Esophagus mucosa (tissue), 1 donor: ENCODE data around the gene MAGEA11. TPM values are rescaled to one million over a fixed set of nuclear protein-coding genes. Genes with fewer than 3 reads are reported as not detected.
"Not testable (repeated sequence)": the region's sequence is repeated elsewhere in the genome, so short reads cannot be mapped to it uniquely, and the experiment has no call there.

Source experiments
- ATAC-seq: fragments of 200-7000 bp; cut with Tn5 transposase; one replicate; pipeline ENCODE4 v1.9.1; 2020
- total RNA-seq: library from RNA; stranded (reverse); gene quantifications from one replicate; pipeline ENCODE4 v1.2.4, GENCODE V29; 2023
- donor health status: DM: yes; HTN: yes; CAD: no.

MAGEA11 gene
- total RNA-seq: not detected

DNA sequence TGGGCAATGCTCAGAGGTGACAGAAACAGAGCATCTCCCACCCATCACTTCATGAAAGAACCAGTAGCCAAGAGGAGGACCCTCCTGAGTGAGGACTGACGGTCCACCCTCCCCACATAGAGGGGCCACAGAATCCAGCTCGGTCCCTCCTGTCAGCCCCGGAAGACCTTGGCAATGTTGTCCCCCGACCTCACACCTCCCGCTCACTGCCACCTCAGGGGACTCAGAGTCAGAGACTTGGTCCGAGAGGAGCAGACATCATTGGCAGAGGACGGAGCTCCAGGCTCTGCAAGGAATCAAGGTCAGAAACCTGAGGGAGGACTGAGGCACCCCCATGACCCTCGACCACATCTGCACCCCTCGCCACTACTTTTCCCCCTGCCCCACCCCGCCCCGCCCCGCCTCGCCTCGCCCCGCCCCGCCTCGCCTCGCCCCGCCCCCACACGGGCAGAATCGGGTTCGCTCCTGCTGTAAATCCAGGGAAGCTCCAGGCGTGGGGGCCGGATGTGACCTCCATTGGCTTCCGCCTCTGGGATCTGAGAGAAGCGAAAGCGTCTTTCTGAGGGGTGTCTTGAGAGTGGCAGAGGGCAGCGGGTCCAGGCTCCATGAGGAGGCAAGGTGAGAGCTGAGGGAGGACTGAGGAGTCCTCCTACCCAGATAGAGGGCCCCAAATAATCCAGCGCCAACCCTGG lies at the start of gene MAGEA11:
TSS of gene MAGEA11 (plus strand) at position 516 of the 692 bp plus-strand sequence. CDS start 1,100 bp downstream, outside the sequence.
- no peak for ATAC-seq

- not testable (repeated sequence) for ATAC-seq
Observed at GRCh38 chrX:149675088-149675487, 36.8 kb upstream of the MAGEA11 start.

GRCh38 chrX:149675554-149675953 lies 36.3 kb upstream of the MAGEA11 start:
- ATAC-seq: not testable (repeated sequence)

DNA sequence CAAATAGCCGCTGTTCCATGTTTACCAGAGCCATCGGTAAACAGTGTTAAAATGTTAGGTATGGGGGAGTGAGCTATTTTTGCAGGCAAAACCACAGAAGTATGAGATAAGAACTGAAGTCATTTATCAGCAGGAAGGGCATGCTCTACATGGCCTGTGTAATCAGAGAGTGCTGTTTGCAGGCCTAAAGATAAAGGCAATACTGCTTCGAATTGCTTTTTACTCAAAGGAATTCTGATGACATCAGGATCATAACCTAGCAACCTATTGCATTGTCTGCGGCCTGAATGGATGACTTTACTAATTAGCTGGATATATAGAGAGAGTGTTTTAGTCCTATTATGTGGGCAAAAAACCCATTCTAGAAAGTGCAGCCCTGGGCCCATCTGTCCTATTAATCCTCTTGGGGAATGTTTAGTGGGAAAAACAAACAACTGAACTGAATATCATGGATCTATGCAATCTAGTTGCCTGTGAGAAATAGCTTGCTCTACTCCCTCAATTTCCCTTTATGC lies 32.6 kb upstream of the MAGEA11 start:
- not testable (repeated sequence) for ATAC-seq

DNA sequence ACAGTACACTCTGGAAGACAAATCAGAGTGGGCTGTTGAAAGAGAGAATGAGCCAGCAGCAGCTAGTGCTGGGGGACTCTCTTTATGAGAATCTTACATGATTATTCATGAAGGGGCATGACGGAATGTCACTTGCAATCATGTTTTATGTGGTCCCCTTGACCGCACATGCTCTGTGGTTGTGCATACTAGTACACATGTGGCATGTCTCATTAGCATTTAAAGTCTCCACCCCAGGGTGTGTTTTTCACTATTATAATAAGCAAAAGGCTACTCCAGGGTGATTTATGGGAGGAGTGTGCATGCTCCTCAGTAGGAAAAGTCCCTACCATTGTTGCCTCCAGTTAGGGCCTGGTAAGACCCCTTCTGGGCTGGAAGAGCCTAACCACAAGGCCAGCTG lies 30.7 kb upstream of the MAGEA11 start:
- no peak for ATAC-seq

DNA sequence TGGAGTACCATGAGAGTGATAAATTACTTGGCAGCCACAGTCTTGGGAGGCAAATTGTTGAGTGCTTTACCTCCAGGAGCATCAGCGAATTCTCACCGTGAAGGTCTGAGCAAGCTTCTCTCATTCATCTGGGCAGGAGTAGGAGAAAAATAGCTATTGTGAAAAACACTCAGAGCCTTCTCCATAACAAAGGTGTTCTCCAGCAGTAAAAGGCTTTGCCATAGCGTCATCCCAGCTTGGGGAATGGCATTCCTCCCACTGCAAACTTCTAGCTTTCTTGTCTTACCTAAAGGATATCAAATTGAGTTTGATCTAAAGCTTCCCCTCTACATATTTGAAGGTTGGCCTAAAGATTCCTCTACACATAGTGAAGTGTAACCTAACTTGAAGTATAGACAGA lies 29.8 kb upstream of the MAGEA11 start:
- ATAC-seq: no peak

GRCh38 chrX:149682956-149683947 lies 28.6 kb upstream of the MAGEA11 start:
- no peak for ATAC-seq

- no peak for ATAC-seq
Observed at GRCh38 chrX:149683966-149684730, 27.7 kb upstream of the MAGEA11 start.

GRCh38 chrX:149687991-149688390 lies 23.9 kb upstream of the MAGEA11 start:
- no peak for ATAC-seq

DNA sequence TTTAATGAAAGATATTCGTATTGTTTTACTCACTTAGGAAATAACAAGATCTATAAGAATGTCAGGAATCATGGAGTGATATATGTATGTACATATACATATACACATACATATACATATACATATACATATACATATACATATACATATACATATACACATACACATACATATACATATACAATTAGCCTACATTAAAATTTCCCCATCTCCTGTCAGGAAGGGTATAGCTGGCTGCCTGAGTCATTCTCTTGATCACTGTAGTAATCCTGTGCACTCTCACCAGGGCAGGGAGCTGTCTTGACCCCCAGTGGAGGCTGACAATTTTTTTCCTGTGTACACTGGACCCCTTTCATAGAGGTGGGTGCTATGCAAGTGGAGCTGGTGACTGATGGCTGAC lies 23.3 kb upstream of the MAGEA11 start:
- no peak for ATAC-seq

GRCh38 chrX:149691794-149692193 lies 20.1 kb upstream of the MAGEA11 start:
- no peak for ATAC-seq

DNA sequence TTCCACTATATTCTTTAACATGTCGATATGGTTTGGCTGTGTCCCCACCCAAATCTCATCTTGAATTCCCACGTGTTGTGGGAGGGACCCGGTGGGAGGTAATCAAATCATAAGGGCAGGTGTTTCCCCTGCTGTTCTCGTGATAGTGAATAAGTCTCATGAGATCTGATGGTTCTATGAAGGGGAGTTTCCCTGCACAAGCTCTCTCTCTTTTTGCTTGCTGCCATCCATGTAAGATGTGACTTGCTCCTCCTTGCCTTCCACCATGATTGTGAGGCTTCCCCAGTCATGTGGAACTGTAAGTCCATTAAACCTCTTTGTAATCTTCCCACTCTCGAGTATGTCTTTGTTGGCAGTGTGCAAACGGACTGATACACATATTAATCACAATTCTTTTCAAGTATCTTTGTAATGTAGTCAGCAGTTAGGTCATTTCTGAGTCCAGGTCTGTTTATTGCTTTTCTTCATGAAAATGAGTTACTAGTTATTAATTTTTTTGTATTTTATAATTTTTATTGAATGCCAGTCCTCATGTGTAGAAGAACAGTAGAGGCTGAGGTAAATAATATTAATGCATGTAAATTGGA lies 19.1 kb upstream of the MAGEA11 start:
- ATAC-seq: not testable (repeated sequence)

DNA sequence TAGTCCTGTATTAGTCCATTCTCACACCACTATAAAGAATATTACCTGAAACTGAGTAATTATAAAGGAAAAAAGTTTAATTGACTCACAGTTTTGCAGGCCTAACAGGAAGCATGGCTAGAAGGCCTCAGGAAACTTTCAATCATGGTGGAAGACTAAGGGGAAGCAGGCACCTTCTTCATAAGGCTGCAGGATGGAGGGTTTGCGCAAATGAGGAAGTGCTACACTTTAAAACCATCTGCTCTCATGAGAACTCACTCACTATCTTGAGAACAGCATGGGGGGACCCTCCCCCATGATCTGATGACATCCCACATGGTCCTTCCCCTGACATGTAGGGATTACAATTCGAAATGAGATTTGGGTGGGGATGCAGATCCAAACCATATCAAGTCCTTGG lies 12.1 kb upstream of the MAGEA11 start:
- ATAC-seq: no peak

DNA sequence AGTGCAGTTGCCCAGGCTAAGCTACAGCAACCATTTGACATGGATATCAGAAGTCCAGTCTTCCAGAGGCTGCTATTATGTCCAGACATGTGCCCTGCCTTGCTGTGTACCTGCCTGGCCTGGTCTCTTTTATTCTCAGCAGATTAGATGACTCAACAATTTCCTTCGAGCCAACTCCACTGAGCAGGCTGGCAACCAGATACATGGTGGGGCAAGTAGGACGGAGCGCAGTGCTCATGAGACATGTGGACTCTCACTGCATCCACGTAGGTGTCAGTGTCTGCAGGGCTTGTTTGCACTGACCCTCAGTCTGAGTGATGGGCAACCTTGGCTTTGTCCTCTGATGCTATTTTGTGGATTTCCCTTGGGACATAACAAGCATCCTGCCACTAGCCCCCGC lies 7.2 kb upstream of the MAGEA11 start:
- peak; percentile 60 for ATAC-seq

DNA sequence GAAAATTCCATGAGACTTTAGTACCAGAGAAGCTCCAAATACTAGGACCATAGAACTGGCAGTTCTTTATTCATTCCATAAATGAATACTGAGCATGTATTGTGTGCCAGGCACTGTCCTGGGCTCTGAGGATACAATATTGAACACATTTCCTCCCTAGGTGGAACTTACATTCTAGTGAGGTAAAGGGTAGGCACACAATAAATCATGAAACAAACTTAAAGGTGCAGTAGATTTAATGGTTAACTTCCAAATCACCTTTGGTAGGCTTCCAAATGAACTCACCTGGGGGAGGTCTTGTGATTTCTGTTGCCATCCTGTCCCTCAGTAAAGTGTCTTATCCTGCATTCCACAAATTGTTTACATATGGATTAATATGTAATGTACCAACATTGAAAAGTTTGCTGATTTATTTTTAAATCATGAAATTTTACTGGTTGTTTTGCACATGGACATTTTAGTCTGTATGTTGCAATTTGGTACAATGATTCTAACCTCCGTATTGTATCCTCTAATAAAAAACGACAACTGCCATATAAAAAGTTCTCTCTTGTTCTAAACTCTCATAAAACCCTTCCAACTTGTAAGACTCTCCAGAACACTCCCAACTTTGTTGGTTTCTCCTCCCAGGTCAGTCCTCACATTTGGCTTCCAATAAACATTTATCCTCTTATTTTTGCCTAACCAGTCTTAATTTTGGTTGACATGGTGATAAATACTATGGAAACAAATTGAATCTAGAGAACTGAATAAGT lies 4.5 kb upstream of the MAGEA11 start:
- no peak for ATAC-seq

- ATAC-seq: no peak
Observed at GRCh38 chrX:149712831-149713230, 971 bp downstream of the MAGEA11 start.

DNA sequence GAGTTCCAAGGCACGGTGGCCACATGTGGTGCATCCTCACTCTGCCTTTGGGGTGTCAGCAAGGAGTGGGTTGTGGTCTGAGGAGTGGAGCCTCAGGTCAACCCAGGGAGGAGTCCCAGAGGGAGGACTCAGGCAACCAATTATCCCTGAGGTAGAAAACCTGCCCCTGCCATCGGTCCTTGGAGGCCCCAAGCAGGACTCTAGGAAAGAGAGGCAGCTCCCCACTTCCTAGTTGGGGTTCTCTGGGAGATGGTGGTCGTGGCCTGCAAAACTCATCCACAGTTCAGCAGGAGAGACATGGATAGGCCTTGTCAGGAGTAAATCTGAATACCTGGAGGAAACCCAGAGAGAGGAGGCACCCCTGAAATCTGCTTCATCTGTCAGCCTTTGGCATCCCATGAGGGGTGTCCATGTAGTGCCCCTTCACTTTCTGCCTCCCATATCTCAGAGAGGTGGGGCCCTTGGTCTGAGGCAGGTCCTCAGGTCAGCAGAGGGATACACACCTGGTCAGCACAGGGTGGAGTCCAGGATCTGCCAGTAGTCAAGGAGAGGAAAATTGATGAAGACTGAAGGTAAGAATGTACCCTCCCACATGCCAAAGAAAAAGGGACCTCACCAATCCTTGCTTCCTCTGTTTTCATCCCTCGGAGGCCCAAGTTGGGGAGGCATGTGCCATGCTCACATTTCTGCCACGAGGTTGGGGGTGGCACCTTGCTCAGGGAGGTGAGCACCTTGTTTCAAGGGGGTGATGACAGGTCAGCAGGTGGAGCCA lies 1.6 kb downstream of the MAGEA11 start:
- no peak for ATAC-seq

DNA sequence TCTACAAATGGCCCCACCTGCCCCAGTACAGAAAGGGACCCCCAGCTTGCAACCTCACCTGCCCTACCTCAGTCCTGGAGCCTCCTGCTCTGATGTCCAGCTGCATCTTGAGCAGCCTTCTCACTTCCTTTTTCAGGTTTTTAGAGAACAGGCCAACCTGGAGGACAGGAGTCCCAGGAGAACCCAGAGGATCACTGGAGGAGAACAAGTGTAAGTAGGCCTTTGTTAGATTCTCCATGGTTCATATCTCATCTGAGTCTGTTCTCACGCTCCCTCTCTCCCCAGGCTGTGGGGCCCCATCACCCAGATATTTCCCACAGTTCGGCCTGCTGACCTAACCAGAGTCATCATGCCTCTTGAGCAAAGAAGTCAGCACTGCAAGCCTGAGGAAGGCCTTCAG lies 3.6 kb downstream of the MAGEA11 start:
- no peak for ATAC-seq

- no peak for ATAC-seq
Observed at GRCh38 chrX:149716632-149717031, 4.8 kb downstream of the MAGEA11 start.

DNA sequence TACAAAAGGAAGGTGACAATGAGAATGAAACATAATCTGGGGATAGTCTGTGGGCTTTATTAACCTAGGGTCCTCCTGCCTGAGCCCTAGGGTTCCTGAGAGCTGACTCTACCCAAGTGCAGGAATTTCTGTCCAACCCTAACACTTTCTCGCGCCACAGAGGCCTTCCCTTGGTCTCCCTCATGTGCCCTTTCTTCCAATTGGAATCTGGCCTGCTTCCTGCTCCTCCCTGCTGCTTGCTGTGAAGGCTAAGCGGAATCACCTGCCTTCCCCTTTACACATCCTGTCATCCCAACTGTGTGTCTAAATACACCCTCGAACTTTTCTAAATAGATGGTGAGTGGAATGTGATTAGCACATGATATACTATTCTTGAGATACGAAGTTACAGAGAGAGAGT lies 5.9 kb downstream of the MAGEA11 start:
- no peak for ATAC-seq

GRCh38 chrX:149718757-149719156 lies 6.9 kb downstream of the MAGEA11 start:
- no peak for ATAC-seq
